Stimulated activated CD8-positive, alpha-beta memory T cell treated with anti-CD3 and anti-CD28 coated beads, Interleukin-2, amount 100 ng/mL, for 48 hours (primary cell): ENCODE measurements around the gene PTPRN2.
"Not testable (repeated sequence)": the region's sequence is repeated elsewhere in the genome, so short reads cannot be mapped to it uniquely, and the experiment has no call there.

Experiments
- DNase-seq, 2 donors: peaks; one replicate each; pipeline ENCODE4 v3.0.0-alpha.2; 2020; ENCODE audit warnings: low read depth in 2 of 2

Gene PTPRN2

GRCh38 chr7:157740251-157740798 is 847.3 kb downstream of the PTPRN2 start:
- no peak for DNase-seq

- no peak for DNase-seq
Observed at GRCh38 chr7:157739650-157740049, 848.0 kb downstream of the PTPRN2 start.

GRCh38 chr7:157739031-157739430 is 848.6 kb downstream of the PTPRN2 start:
- DNase-seq: no peak

GRCh38 chr7:157738066-157738460 is 849.6 kb downstream of the PTPRN2 start:
- DNase-seq: no peak

GRCh38 chr7:157737151-157738065 is 850.2 kb downstream of the PTPRN2 start:
- no peak for DNase-seq

GRCh38 chr7:157736341-157736740 is 851.3 kb downstream of the PTPRN2 start:
- DNase-seq: no peak

GRCh38 chr7:157735826-157736225 is 851.8 kb downstream of the PTPRN2 start:
- no peak for DNase-seq

GRCh38 chr7:157734676-157735640 is 852.7 kb downstream of the PTPRN2 start:
- no peak for DNase-seq

- DNase-seq: not testable (repeated sequence)
Observed at GRCh38 chr7:157733760-157734395, 853.7 kb downstream of the PTPRN2 start.

- no peak for DNase-seq
Observed at GRCh38 chr7:157731126-157731525, 856.5 kb downstream of the PTPRN2 start.

GRCh38 chr7:157730614-157731013 is 857.0 kb downstream of the PTPRN2 start:
- DNase-seq: no peak

GRCh38 chr7:157729566-157729965 is 858.1 kb downstream of the PTPRN2 start:
- DNase-seq: no peak

- no peak for DNase-seq
Observed at GRCh38 chr7:157727964-157728615, 859.5 kb downstream of the PTPRN2 start.

- DNase-seq: no peak
Observed at GRCh38 chr7:157726764-157727163, 860.9 kb downstream of the PTPRN2 start.

GRCh38 chr7:157725312-157725711 is 862.3 kb downstream of the PTPRN2 start:
- DNase-seq: not testable (repeated sequence)

GRCh38 chr7:157723205-157723604 is 864.4 kb downstream of the PTPRN2 start:
- no peak for DNase-seq

- DNase-seq: no peak
Observed at GRCh38 chr7:157722137-157723060, 865.2 kb downstream of the PTPRN2 start.

GRCh38 chr7:157721468-157722136 is 866.0 kb downstream of the PTPRN2 start:
- no peak for DNase-seq
